ENCODE measurements around the gene TUBB2A.

- TF ChIP-seq CTCF (IDR thresholded peaks at IDR 0.05) (no peak), POLR2A (IDR thresholded peaks at IDR 0.05) (no peak)
These were observed 38.0 kb upstream of the TUBB2A start for GRCh38 chr6:3195420-3195694.

Measured in lower leg skin (tissue), 3 donors.